HG02610 (cell line): ENCODE measurements around the gene PPP1R1B.

Experiments used
- ATAC-seq: cut with Tn5 transposase; IDR thresholded peaks from one replicate; pipeline ENCODE4 v1.9.1; 2021; ENCODE audit warnings: mild to moderate bottlenecking, moderate library complexity; ENCODE audit not compliant: unreplicated experiment

PPP1R1B gene

GRCh38 chr17:39666231-39666600 is 39.5 kb downstream of the PPP1R1B start:
- ATAC-seq: no peak

DNA sequence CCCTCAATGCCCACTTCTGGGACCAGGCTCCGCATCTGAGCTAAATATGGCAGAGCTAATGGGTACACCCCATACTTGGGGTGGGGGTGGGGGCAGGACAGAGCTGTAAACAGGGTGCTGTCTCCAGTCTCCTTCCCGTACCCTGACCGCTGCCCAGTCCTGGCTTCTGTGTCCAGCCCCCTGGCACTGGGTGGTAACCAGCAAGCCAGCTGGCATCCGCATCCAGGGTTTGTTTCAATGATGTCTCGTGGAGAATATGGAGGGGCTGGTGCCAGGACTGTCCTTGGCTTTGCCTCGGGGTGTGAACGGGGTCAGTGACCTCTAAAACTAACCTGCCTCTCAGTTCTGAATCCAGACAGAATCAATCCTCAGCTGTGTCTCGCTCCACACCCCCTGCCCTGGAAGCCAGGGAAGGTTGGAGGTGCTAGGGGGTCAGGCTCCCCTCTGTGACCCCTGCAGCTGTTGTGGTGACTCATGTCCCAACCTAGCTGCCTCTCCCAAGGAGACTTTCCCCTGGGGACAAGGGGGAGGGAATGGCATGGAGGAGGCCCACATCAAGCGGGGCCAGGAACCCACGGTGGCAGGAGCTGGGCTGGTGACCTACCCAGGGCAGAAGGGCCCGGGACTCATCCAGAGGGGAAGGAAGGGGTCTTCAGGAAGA is 40.0 kb downstream of the PPP1R1B start:
- ATAC-seq: no peak

GRCh38 chr17:39667262-39667944 is 40.7 kb downstream of the PPP1R1B start:
- no peak for ATAC-seq

DNA sequence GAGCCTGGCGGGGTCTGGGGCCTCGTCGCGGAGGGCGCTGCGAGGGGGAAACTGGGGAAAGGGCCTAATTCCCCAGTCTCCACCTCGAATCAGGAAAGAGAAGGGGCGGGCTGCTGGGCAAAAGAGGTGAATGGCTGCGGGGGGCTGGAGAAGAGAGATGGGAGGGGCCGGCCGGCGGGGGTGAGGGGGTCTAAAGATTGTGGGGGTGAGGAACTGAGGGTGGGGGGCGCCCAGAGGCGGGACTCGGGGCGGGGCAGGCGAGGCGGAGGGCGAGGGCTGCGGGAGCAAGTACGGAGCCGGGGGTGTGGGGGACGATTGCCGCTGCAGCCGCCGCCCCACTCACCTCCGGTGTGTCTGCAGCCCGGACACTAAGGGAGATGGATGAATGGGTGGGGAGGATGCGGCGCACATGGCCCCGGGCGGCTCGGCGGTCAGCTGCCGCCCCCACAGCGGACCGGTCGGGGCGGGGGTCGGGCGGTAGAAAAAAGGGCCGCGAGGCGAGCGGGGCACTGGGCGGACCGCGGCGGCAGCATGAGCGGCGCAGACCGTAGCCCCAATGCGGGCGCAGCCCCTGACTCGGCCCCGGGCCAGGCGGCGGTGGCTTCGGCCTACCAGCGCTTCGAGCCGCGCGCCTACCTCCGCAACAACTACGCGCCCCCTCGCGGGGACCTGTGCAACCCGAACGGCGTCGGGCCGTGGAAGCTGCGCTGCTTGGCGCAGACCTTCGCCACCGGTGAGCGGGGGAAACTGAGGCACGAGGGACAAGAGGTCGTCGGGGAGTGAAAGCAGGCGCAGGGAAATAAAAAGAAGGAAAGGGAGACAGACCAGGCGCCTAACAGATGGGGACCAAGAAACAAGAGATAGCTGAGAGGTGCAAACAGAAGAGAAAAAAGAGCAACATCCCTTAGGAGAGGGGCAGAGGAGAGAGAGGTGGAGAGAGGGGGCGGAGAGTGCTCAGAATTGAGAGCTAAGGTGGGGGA is 41.5 kb downstream of the PPP1R1B start, which contains the start of gene PNMT:
TSS of gene PNMT (plus strand) at position 509 of the 980 bp plus-strand sequence. CDS start at position 532, 23 bp downstream.
- no peak for ATAC-seq

DNA sequence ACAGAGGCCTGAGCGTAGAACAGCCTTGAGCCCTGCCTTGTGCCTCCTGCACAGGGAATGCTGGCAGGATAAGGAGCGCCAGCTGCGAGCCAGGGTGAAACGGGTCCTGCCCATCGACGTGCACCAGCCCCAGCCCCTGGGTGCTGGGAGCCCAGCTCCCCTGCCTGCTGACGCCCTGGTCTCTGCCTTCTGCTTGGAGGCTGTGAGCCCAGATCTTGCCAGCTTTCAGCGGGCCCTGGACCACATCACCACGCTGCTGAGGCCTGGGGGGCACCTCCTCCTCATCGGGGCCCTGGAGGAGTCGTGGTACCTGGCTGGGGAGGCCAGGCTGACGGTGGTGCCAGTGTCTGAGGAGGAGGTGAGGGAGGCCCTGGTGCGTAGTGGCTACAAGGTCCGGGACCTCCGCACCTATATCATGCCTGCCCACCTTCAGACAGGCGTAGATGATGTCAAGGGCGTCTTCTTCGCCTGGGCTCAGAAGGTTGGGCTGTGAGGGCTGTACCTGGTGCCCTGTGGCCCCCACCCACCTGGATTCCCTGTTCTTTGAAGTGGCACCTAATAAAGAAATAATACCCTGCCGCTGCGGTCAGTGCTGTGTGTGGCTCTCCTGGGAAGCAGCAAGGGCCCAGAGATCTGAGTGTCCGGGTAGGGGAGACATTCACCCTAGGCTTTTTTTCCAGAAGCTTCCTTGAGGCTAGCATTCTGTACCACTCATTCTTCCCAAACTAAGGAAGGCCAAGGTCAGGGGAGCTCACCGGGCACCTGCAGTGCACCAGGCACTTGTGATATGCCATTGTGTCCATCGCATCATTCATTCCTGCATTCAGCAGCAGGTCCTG is 43.4 kb downstream of the PPP1R1B start:
- ATAC-seq: no peak

DNA sequence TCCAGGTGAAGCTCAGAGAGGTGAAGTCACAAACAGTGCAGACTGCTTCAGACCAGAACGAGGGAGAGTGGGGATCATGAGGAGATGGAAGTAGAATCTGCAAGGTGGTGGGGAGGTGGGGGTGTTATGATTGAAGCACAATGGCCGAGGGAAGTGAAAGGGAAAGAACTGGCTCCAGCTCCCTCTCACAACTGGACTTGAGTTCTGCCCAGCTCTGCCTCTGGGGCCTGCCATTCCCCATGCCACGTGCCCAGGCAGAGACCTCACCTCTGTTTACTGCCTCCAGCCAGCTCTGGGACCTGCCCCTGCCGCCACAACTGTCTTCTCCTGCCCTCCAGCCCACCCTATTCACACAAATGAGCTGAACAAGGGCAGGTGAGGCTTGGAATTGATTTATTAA is 44.0 kb downstream of the PPP1R1B start:
- ATAC-seq: no peak

DNA sequence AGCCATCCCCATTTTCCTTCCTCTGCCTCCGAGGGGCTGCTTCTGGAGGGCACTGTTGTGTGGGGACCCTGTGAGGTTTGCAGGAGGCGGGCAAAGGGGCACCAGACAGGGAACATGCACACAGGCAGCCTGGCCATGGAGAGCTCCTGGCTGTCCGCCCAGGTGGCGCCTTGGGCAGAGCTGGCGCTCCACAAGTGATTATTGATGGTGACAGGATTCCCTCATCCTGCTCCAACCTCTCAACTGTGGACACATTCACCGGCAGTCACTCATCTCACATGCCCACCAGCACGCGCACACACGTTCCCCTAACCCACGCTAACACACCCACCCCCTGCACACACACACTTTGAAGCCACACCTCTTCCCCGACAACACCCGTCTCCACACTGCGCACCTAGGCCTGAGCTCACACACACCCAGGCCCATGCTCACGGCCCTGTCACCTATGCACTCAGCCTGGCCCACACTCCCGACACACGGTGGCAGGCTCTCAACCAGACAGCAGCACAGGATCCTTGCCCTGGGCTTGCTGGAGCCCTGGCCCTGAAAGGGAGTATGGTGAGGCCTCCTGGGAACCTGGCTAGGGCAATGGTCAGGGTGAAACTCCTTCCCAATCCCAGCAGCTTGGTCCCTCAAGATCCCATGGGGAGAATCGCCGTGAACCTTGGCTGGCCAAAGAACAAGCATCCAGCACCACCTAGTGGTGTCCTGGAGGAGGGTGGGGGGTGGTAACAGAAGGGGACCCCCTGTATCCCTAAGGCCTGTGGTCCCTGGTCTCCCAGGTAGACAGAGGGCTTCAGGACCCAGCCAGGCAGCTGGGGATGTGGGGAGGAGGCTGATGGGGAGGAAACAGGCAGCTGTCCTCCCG is 45.1 kb downstream of the PPP1R1B start:
- ATAC-seq: no peak

- ATAC-seq: no peak
Measured at GRCh38 chr17:39672522-39673334, 46.0 kb downstream of the PPP1R1B start.

GRCh38 chr17:39673335-39674081 is 46.8 kb downstream of the PPP1R1B start:
- no peak for ATAC-seq

DNA sequence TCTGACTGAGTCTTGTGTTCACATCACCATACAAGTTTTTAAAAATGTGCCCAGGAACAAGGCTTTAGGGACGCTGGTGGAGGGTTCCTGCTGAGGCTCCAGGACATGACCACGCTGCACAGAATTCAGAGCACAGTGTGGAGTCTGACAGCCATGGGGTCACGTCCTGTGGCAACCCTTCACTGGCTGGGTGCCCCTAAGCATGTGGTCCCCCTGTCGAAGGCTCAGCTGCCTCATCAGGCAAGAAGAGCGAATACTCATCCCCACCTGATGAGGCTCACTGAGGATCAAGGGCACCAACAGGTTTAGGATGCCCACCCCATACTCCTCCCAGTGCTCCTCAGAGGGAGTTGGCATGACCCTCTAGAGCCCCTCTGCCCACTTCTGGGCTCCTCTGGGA is 47.4 kb downstream of the PPP1R1B start:
- ATAC-seq: no peak

DNA sequence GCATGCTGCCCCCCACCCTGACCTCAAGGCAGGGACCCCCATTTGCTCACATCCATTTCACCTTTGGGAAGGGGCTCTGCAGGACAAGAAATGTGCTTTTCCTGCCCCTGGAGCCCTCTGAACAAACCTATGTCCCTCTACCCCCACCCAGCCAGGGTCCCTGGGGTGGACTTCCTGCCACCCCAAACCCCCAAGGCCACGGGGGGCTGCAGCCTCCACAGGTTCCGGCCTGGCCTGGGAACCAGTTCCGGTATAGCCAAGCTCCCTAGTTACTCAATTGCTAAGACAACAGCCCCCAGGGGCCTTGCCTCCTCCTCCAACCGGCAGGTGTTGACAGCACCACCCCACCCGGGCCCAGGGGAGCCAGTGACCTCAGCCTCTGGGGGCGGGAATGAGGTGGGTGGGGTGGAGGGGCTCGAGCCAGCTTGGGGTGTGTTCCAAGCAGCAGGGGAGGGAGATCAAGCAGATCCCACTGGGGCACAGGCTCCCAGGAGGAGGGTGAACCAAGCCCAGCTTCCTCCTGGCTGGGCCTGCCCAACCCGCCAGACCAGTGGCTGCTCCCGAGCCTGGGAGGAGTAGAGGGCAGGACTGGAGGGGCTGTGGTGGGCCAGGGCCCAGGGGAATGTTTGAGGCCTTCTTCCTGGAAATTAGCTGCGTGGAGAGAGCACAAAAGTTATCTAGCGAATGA is 48.1 kb downstream of the PPP1R1B start:
- ATAC-seq: no peak

GRCh38 chr17:39675390-39676082 is 48.8 kb downstream of the PPP1R1B start:
- no peak for ATAC-seq

- no peak for ATAC-seq
Measured at GRCh38 chr17:39676198-39676819, 49.6 kb downstream of the PPP1R1B start.

GRCh38 chr17:39677072-39677471 is 50.3 kb downstream of the PPP1R1B start:
- ATAC-seq: no peak

DNA sequence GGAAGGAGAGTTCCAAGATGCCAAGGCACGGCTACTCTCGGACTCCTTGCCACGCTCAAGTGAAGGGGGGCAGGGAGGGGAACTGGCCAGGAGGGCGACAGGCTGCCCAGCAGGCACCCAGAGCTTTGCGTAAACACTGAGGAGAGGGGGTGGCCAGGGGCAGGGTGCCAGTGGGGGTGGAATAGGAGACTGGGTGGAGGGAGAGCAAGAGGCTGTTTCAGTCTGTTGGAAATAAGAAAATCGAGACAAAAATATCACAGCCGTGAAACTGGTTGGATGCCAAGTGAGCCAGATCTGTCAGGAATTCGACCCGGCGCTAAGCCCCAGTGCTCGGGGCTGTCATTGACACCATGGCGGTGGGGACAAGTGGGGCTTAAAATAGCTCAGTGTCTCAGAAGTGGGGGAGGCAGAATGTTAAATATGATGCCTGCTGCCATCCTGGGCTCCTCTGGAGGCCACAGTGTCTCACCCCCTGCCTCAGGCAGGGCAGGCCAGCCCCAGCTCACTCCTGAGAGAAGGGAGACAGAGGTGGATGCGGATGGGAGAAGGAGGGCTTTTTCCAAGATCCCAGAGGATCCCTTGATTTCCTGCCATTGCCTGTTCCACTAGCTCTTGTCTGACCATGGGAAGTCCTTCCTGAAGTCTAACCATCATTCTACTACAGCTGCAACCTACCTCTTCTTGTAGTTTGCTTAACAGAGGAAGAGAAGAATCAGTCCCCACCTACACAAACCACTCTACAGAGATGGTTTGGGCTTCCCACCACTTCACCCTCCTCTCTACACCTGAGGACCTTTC is 51.0 kb downstream of the PPP1R1B start:
- no peak for ATAC-seq
